HG03442 (cell line): ENCODE measurements around the gene SETD3.
"Not testable (repeated sequence)": the region's sequence is repeated elsewhere in the genome, so short reads cannot be mapped to it uniquely, and the experiment has no call there.

Experiments used
- ATAC-seq: cut with Tn5 transposase; IDR thresholded peaks from one replicate; pipeline ENCODE4 v1.9.1; 2021; ENCODE audit warnings: mild to moderate bottlenecking, moderate library complexity; ENCODE audit not compliant: unreplicated experiment

The SETD3 gene

GRCh38 chr14:99363616-99364290 is 116.9 kb downstream of the SETD3 start:
- ATAC-seq: no peak

GRCh38 chr14:99363051-99363450 is 117.6 kb downstream of the SETD3 start:
- ATAC-seq: no peak

GRCh38 chr14:99361596-99362215 is 119.0 kb downstream of the SETD3 start:
- ATAC-seq: no peak

- no peak for ATAC-seq
These were observed 119.7 kb downstream of the SETD3 start for GRCh38 chr14:99360774-99361595.

GRCh38 chr14:99359906-99360305 is 120.8 kb downstream of the SETD3 start:
- ATAC-seq: no peak

GRCh38 chr14:99357916-99358390 is 122.7 kb downstream of the SETD3 start:
- ATAC-seq: no peak

GRCh38 chr14:99357151-99357915 is 123.3 kb downstream of the SETD3 start:
- no peak for ATAC-seq

- no peak for ATAC-seq
These were observed 124.5 kb downstream of the SETD3 start for GRCh38 chr14:99356031-99356608.

- ATAC-seq: no peak
These were observed 126.3 kb downstream of the SETD3 start for GRCh38 chr14:99354166-99354875.

GRCh38 chr14:99352688-99353280 is 127.9 kb downstream of the SETD3 start:
- no peak for ATAC-seq

- no peak for ATAC-seq
These were observed 129.3 kb downstream of the SETD3 start for GRCh38 chr14:99351166-99352007.

GRCh38 chr14:99350751-99351150 is 129.9 kb downstream of the SETD3 start:
- ATAC-seq: no peak

- no peak for ATAC-seq
These were observed 130.8 kb downstream of the SETD3 start for GRCh38 chr14:99349721-99350495.

GRCh38 chr14:99348816-99349614 is 131.6 kb downstream of the SETD3 start:
- ATAC-seq: no peak

GRCh38 chr14:99348231-99348630 is 132.4 kb downstream of the SETD3 start:
- not testable (repeated sequence) for ATAC-seq
